HPDE6-E6E7 (cell line): ENCODE measurements around the gene TMEM98.
"Not testable (repeated sequence)": the region's sequence is repeated elsewhere in the genome, so short reads cannot be mapped to it uniquely, and the experiment has no call there.

Source experiments
- DNase-seq: peaks from one replicate; pipeline ENCODE4 v3.0.0; 2011; ENCODE audit warnings: missing footprints; ENCODE audit errors: extremely low spot score

The TMEM98 gene

GRCh38 chr17:32915245-32915644 is 12.7 kb upstream of the TMEM98 start:
- DNase-seq, result no peak

DNA sequence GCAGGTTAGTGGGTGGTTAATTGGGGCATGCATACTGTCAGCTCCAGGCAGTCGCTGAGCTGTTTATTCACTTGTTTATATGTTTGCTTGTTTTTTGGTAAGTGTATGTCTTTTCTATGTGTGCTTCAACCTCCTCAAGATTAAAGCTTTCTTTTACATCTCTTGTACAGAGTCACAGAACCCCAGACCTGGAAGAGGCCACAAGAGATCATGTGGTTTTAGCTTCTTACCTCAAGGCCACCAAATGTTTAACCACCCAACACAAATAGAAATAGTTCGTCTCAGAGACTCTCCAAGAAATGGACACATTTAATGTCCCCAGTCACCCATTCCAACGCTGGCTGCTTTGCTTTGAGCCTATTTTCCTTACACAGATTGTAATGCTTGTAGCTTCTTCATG is 11.8 kb upstream of the TMEM98 start:
- no peak for DNase-seq

DNA sequence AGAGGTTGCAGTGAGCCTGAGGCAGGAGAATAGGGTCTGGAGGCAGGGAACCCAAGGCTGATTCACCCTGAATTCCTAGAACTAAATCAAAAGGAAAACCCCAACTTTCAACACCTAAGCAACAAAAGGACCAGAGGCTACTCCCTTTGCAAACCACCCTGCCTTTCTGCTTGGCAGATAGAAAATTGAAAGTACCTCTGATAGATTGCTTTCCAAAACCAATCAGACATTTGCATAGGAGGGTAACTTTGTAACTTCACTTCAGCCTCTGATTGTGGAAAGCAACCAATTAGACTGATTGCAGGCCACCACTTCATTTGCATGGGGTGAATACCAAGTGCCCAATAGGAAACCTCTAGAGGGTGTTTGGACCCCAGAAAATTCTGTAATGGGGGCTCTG is 10.9 kb upstream of the TMEM98 start:
- DNase-seq, result no peak

DNA sequence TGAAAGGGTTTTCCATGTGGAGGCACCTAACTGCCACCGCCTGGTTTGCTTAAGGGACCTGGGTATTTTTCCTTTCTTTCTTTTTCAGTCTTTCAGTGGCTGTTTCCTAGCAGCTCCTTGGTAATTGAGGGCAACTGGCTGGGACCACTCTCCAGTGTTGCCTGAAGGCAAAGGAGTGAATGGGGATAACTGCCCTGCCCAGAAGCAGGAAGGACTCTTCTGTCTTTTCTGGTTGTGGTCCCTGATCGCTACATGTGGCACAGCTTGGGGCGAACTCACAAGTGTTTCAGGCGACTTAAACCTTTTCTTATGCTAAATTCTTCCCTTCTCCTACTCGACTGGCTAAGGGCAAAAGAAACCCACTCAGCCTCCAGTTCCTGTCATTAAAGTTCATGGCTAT is 10.1 kb upstream of the TMEM98 start:
- no peak for DNase-seq

DNA sequence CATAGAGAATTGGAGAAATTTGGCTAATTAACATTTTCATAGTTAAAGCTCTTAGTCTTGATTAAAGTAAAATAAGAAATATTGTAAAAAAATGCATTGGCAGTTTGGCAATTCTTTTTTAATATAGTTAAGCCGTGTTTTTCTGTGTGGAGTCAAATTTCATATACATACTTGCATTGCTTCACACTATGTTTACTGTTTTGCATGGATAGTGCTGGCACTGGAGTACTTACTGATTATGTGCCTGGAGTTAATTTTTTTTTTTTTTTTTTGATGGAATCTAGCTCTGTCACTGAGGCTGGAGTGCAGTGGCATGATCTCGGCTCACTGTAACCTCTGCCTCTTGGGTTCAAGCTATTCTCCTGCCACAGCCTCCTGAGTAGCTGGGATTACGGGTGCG is 8.1 kb upstream of the TMEM98 start:
- not testable (repeated sequence) for DNase-seq

DNA sequence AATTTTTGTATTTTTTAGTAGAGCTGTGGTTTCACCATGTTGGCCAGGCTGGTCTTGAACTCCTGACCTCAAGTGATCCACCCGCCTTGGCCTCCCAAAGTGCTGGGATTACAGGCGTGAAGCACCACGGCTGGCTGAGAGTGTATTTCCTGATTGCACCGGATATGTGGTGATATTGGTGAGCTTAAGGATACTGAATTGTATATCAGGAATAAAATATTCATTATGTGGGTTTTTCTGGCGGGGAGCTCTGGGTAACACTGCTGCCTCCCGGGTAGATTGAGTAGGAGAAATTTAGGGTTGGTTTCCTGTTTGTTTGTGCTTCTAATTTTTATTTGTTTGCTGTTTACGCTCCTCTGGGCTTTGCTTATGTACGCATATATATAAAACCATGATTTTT is 7.7 kb upstream of the TMEM98 start:
- no peak for DNase-seq

- no peak for DNase-seq
Measured at GRCh38 chr17:32921017-32921416, 6.9 kb upstream of the TMEM98 start.

DNA sequence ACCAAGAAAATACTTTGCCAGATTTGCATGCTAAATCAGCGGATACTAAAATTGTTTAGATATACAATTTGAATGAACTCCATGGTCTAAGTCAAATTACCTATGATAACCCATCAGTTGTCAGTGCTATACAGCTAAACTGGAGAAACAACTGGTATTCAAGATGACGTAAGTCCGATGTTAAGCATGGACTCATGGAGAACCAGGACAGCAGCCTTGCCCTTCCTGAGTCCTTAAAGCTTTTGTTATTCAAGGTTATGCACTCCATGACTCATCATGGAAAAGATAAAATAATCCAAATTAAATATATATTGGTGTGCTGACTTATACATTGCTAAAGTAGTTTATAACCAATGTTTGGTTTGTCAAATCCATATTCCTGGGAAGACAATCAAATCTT is 4.0 kb upstream of the TMEM98 start:
- DNase-seq, result not testable (repeated sequence)

- no peak for DNase-seq
Measured at GRCh38 chr17:32926183-32926582, 1.8 kb upstream of the TMEM98 start.

DNA sequence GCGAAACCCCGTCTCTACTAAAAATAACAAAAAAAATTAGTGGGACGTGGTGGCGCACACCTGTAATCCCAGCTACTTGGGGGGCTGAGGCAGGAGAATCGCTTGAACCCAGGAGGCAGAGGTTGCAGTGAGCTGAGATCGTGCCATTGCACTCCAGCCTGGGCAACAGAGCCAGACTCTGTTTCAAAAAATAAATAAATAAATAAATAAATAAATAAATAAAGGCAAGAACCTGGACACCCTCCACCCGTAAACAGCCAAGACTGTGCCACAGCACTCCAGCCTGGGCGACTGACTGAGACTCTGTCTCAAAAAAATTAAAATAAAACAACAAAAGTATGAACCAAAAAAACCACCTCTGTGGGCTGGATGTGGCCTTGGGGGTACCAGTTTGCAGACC is 1.2 kb upstream of the TMEM98 start:
- DNase-seq, result not testable (repeated sequence)

DNA sequence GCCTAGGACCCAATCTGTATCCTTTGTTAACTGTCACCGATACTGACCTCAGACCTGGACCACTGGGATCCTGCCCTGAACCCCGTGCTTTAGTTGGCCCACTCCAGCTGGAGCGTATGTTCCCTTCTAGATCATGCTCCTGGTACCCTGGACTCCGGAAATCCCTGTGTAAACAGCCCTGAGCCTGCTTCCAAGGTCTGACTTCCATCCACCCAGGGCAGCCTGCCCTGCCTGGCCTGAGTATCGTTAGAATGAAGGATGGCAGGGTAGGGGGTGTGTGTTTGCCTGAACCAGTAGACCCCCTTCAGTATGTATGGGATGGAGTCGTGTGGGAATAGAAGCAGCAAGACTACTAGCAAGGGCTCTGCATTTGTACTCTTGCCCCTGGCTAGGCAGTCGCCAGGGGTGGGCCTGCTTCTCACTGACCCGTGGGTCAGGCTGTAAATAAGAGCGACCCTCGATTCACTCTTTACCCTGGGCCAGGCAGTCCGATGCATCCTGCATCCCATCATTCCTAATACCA is 691 bp upstream of the TMEM98 start:
- no peak for DNase-seq

- no peak for DNase-seq
Measured at GRCh38 chr17:32928586-32929535, 908 bp downstream of the TMEM98 start.

GRCh38 chr17:32929588-32929987 is 1.6 kb downstream of the TMEM98 start:
- no peak for DNase-seq

- DNase-seq, result no peak
Measured at GRCh38 chr17:32930512-32930911, 2.6 kb downstream of the TMEM98 start.

- no peak for DNase-seq
Measured at GRCh38 chr17:32931686-32932085, 3.7 kb downstream of the TMEM98 start.

DNA sequence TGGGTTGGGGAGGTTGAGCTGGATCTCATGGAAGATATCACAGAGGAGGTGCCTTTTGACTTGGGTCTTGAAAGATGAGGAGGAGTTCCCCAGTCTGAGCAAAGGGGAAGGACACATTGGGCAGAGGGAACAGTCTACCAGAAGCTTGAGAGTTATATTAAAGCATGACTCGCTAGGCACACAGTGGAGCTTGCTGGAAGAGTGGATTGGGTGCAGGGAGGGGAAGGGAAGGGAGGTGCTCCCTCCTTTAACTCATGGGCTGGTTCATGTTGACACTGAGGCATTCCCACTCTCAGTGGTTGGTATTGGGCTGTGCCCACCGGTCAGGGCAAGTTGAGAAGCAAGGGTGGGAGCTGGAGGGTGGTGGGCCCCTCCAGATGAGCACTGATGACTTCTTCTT is 5.9 kb downstream of the TMEM98 start:
- no peak for DNase-seq

DNA sequence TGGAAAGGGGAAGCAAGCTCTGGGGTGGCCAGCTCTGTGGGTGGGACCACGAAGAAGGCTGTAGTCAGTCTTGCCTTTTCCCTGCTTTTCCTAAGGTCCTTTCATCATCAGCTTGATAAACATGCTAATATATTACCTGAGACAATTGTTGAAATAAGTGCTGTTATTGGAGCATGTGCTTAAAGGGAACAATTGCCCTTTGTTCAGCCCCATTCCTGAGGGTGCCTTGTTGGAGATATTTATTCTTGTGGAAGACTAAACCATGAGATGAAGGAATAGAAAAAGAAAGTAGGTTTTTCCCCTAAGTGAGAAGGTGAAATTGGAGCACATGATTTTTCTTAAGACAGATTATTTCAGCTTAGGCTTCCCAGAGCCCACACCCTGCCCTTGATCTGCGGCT is 7.8 kb downstream of the TMEM98 start:
- DNase-seq, result no peak

- no peak for DNase-seq
Measured at GRCh38 chr17:32936186-32936893, 8.4 kb downstream of the TMEM98 start.

DNA sequence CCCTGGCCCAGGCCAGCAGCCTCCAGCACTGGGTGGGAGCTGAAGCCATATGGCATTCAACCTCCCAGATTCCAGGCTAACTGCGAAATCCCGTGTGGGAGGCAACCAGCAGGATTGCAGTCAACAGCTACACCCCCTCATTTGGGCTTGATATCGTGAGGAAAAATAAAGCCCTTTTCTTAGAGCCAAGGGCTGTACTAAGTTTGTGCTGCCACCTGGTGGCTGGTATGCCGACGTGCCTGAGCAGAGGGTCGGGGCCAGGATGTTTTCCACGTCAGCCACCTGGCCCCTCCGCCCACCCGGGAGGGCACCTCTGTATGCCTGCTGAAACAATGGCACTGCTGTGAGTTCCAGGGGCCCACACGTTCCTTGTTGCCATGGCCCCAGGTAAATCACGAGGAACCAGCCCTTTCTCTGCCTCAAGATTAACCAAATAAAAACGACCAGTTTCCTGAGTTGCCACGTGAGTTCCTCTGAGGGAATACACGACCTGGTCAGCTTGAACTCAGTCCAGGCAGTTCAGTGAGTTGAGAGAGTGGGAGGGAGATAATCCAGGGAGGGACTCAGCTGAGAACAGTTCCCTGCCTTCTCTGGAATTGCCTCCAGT is 9.0 kb downstream of the TMEM98 start:
- DNase-seq, result peak; percentile 57

GRCh38 chr17:32940706-32941390 is 12.9 kb downstream of the TMEM98 start:
- DNase-seq, result no peak

- no peak for DNase-seq
Measured at GRCh38 chr17:32941419-32942032, 13.6 kb downstream of the TMEM98 start.
